PC-3 (cell line): Measurements from ENCODE around the gene PI4KA. TPM values are rescaled to one million over a fixed set of nuclear protein-coding genes. Genes with fewer than 3 reads are reported as not detected.

Source experiments
- ATAC-seq: fragments of 200-7000 bp; cut with Tn5 transposase; 2 replicates; pipeline ENCODE4 v1.9.1; 2020; ENCODE audit warnings: mild to moderate bottlenecking, moderate library complexity
- BruUV-seq: library from RNA; stranded (reverse); fragments of 400-500 nt; replicated peaks from 2 replicates; lab custom pipeline; 2021; lab: Mats Ljungman, UMichigan
- CTCF ChIA-PET: fragments of 300-600 bp; sonication (Branson Sonifier 250); formaldehyde crosslinking; loops from one replicate; lab custom pipeline; 2022; ENCODE audit warnings: antibody characterized with exemption; lab: Charles Lee
- POLR2A ChIA-PET: fragments of 300-600 bp; sonication (Branson Sonifier 250); formaldehyde crosslinking; loops from one replicate; lab custom pipeline; 2022; ENCODE audit warnings: antibody characterized with exemption; ENCODE audit not compliant: unreplicated experiment; lab: Charles Lee
- DNase-seq: peaks from one replicate; pipeline ENCODE4 v3.0.0-alpha.2; 2015
- H2AFZ ChIP-seq: fragments of 300-600 bp; sonication (generic); 2 replicates; pipeline ENCODE4 v1.6.0; 2016; ENCODE audit warnings: antibody characterized with exemption, low read length
- H3F3A ChIP-seq: fragments of 300-600 bp; sonication (generic); one replicate; pipeline ENCODE4 v1.6.0; 2017; ENCODE audit warnings: antibody characterized with exemption, low read length, control low read depth, mild to moderate bottlenecking; ENCODE audit not compliant: unreplicated experiment
- H3K27ac ChIP-seq: fragments of 300-600 bp; sonication (generic); 2 replicates; pipeline ENCODE4 v1.5.1; 2016; ENCODE audit warnings: mild to moderate bottlenecking, low read length
- H3K27me3 ChIP-seq: fragments of 300-600 bp; sonication (generic); 2 replicates; pipeline ENCODE4 v1.6.1; 2016; ENCODE audit warnings: low read length, mixed read lengths
- H3K36me3 ChIP-seq: fragments of 300-600 bp; sonication (generic); 2 replicates; pipeline ENCODE4 v1.6.1; 2016; ENCODE audit warnings: low read depth, mixed run types, low read length, mixed read lengths
- H3K4me1 ChIP-seq: fragments of 300-600 bp; sonication (generic); 2 replicates; pipeline ENCODE4 v1.5.1; 2016; ENCODE audit warnings: low read length; ENCODE audit not compliant: insufficient read depth
- H3K4me2 ChIP-seq: fragments of 300-600 bp; sonication (generic); 2 replicates; pipeline ENCODE4 v1.6.0; 2016; ENCODE audit warnings: low read length
- H3K4me3 ChIP-seq: fragments of 300-600 bp; sonication (generic); 2 replicates; pipeline ENCODE4 v1.5.1; 2016; ENCODE audit warnings: mild to moderate bottlenecking, low read length, mixed read lengths
- H3K79me2 ChIP-seq: fragments of 300-600 bp; sonication (generic); 2 replicates; pipeline ENCODE4 v1.6.1; 2017; ENCODE audit warnings: low read length, mixed read lengths
- H3K9ac ChIP-seq: fragments of 300-600 bp; sonication (generic); 2 replicates; pipeline ENCODE4 v1.6.0; 2016; ENCODE audit warnings: mild to moderate bottlenecking, low read length
- H3K9me2 ChIP-seq: fragments of 300-600 bp; sonication (generic); replicated peaks from 2 replicates; pipeline ENCODE4 v1.6.1; 2016; ENCODE audit warnings: mixed run types, low read length, mixed read lengths
- H3K9me3 ChIP-seq: fragments of 300-600 bp; sonication (generic); 2 replicates; pipeline ENCODE4 v1.6.1; 2016; ENCODE audit warnings: low read length, mixed read lengths
- H4K20me1 ChIP-seq: fragments of 300-600 bp; sonication (generic); 2 replicates; pipeline ENCODE4 v1.6.1; 2016; ENCODE audit warnings: low read length, mixed read lengths
- EZH2 ChIP-seq: fragments of 300-600 bp; sonication (generic); IDR thresholded peaks from one replicate; pipeline ENCODE4 v1.6.1; 2017; ENCODE audit warnings: antibody characterized with exemption, mild to moderate bottlenecking, low read length; ENCODE audit not compliant: unreplicated experiment
- EZH2phosphoT487 ChIP-seq: fragments of 300-600 bp; sonication (generic); IDR thresholded peaks from 2 replicates; pipeline ENCODE4 v1.6.1; 2018; ENCODE audit warnings: mild to moderate bottlenecking, antibody characterized with exemption, low read length, borderline replicate concordance
- intact Hi-C: fragments of 100-400 bp; cut with micrococcal nuclease; formaldehyde crosslinking; loops from 2 replicates; pipeline ENCODE4 v1.9.0; 2023
- total RNA-seq: library from RNA; depleted of rRNA; stranded (reverse); fragments of >200 nt; gene quantifications from 2 replicates; pipeline ENCODE4 v1.2.3, GENCODE V29; 2014
- TF ChIP-seq, protein P1 (sequence below): fragments of 300-600 bp; sonication (generic); conservative IDR thresholded peaks from 2 replicates; pipeline ENCODE4 v1.5.1; 2017; ENCODE audit warnings: antibody characterized with exemption, low read depth, mild to moderate bottlenecking, low read length

PI4KA gene
- total RNA-seq, 1 experiment from 2014 or later: 39.7 TPM

DNA sequence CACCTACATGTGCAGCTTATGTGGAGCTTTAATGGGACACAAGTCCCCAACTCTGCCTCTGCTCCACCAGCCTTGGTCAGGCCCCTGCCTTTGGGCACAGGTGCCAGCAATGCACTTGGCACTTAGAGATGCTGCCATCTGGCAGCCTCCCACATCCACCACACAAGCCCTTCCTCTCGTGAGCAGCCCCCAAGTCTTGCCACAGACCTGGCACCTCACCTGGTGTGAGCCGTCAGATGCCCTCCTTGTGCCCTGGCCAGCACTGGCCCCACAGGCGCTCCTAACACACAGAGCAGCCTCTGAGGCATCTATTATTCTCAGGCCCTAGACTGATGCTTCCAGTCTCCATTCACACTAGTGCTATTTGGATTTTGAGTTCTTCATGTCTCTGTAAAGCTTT lies 109.2 kb downstream of the PI4KA start:
- CTCF ChIA-PET: no interaction called here
- no peak overlapping the region for H3K4me2 ChIP-seq

DNA sequence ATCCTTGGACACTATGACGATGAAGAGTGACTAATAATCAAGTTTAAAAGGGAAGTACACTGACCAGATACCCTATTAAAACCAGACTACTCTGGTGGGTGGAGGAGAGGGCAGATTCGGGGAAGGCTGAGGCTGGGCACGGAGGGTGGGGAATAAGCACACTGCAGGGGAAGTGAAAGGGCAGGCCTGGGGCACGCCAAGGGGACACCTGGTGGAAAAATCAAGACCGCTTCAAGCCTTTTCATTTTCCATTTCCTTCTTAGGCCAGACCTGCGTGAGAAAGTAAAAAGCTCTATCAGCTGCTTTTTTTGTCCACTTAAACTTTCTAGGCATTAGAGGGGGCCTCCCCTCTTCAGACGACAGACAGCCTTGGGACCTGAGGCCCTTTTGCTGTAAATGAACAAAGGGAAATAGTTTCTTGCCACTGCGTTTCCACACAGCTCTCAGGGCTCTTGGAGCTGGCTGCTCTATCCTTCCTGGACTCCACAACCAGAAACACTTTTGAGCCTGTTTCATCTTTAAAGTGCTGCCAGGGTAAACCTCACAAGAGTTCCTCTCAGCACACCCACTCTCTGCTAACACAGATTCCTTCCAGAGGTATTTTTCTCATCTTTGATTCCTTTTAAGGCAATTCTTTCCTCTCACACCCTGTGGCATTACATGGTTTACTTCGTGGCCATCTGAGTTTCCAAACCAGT lies 109.7 kb downstream of the PI4KA start:
- H3K9me3 ChIP-seq: no peaks in the 10 kb centered on the region
- no peaks in the 10 kb centered on the region; the same call in 1 of the 2 replicates for H3K36me3 ChIP-seq
- H4K20me1 ChIP-seq: no peaks in the 10 kb centered on the region
- H3K4me2 ChIP-seq: no peak overlapping the region
- no peaks in the 10 kb centered on the region for H3K9me2 ChIP-seq
- no peaks in the 10 kb centered on the region for H3F3A ChIP-seq
- no peak overlapping the region for H2AFZ ChIP-seq
- no peak overlapping the region for H3K27ac ChIP-seq
- no peak overlapping the region for H3K9ac ChIP-seq
- peaks cover 12% of the 10 kb centered on the region; the same call in 1 of the 2 replicates for H3K4me1 ChIP-seq
- ChIA-PET CTCF (no interaction called here), POLR2A (no interaction called here)
- ATAC-seq: no peak
- BruUV-seq: no TSS peak
- no peaks in the 10 kb centered on the region for H3K27me3 ChIP-seq
- TF ChIP-seq, protein P1, sequence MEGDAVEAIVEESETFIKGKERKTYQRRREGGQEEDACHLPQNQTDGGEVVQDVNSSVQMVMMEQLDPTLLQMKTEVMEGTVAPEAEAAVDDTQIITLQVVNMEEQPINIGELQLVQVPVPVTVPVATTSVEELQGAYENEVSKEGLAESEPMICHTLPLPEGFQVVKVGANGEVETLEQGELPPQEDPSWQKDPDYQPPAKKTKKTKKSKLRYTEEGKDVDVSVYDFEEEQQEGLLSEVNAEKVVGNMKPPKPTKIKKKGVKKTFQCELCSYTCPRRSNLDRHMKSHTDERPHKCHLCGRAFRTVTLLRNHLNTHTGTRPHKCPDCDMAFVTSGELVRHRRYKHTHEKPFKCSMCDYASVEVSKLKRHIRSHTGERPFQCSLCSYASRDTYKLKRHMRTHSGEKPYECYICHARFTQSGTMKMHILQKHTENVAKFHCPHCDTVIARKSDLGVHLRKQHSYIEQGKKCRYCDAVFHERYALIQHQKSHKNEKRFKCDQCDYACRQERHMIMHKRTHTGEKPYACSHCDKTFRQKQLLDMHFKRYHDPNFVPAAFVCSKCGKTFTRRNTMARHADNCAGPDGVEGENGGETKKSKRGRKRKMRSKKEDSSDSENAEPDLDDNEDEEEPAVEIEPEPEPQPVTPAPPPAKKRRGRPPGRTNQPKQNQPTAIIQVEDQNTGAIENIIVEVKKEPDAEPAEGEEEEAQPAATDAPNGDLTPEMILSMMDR: no peak
- no peak for TF ChIP-seq EZH2
- no peak for TF ChIP-seq EZH2phosphoT487
- DNase-seq: no peak
- intact Hi-C loops: no loop called here
- no peak overlapping the region for H3K4me3 ChIP-seq
- no peaks in the 10 kb centered on the region for H3K79me2 ChIP-seq

More for the DNA sequence above, 109.2 kb downstream of the PI4KA start:
- TF ChIP-seq EZH2phosphoT487 (no peak), EZH2 (no peak)
- TF ChIP-seq, protein P1: no peak
- no peaks in the 10 kb centered on the region for H4K20me1 ChIP-seq
- H2AFZ ChIP-seq: no peak overlapping the region
- peaks cover 12% of the 10 kb centered on the region; the same call in 1 of the 2 replicates for H3K4me1 ChIP-seq
- H3K27me3 ChIP-seq: no peaks in the 10 kb centered on the region
- H3K9me2 ChIP-seq: no peaks in the 10 kb centered on the region
- POLR2A ChIA-PET: no interaction called here
- H3K27ac ChIP-seq: no peak overlapping the region
- no TSS peak for BruUV-seq
- H3K79me2 ChIP-seq: no peaks in the 10 kb centered on the region
- intact Hi-C loops: no loop called here
- ATAC-seq (no peak), DNase-seq (no peak)
- no peak overlapping the region for H3K9ac ChIP-seq
- no peaks in the 10 kb centered on the region for H3K9me3 ChIP-seq
- H3K4me3 ChIP-seq: no peak overlapping the region
- H3F3A ChIP-seq: no peaks in the 10 kb centered on the region
- no peaks in the 10 kb centered on the region; the same call in 1 of the 2 replicates for H3K36me3 ChIP-seq

DNA sequence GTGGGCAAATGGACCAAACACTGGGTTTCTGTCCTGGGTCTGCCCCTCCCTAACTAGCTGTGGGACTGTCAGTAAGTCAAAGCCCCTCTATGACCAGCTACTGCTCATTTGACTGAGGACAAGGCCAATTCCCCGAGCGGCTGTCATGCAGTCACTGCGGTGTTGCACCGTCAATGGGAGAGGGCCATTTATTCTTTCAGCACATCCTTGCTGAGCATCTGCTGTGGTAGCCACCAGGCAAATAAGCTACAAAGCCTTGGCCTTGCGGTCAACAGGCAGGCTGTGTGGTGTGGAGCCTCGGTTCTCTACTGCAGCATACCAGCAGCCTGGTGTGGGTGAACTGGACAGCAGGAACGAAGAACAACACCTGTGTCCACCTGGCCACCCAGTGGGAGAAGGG lies 110.5 kb downstream of the PI4KA start:
- Histone ChIP-seq H3K9me2 (no peaks in the 10 kb centered on the region), H3K27ac (no peak overlapping the region), H3K9ac (no peak overlapping the region), H3K9me3 (no peaks in the 10 kb centered on the region), H4K20me1 (no peaks in the 10 kb centered on the region), H3K27me3 (no peaks in the 10 kb centered on the region), H3K36me3 (no peaks in the 10 kb centered on the region; the same call in 1 of the 2 replicates), H3K4me3 (no peak overlapping the region), H3K79me2 (no peaks in the 10 kb centered on the region), H2AFZ (no peak overlapping the region), H3F3A (no peaks in the 10 kb centered on the region), H3K4me1 (peaks cover 12% of the 10 kb centered on the region; the same call in 1 of the 2 replicates), H3K4me2 (no peak overlapping the region)
- intact Hi-C loops: no loop called here
- ChIA-PET CTCF (no interaction called here), POLR2A (no interaction called here)
- no TSS peak for BruUV-seq
- TF ChIP-seq EZH2phosphoT487: no peak
- TF ChIP-seq, protein P1: no peak
- TF ChIP-seq EZH2: no peak
- ATAC-seq (no peak), DNase-seq (no peak)
